ENCODE data around the gene SIN3B.

DNA sequence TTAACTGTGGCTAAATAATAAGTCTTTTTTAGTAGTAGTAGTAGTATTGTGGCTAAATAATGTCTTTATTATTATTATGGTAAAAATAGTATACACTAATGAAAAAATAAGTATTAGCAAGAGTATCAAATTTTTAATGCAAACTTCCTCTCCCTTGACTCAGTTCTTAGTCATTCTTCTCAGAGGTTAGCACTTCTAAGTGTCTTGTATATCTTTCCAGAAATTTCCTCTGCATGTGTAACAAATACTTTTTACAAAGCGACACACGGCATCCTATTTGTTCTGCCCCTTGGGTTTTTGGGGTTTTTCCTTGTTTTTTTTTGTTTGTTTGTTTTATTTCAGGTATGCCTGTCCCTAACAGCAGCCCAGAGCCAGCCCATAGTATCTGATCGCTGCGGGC, 20.9 kb downstream of the SIN3B start:
- TF ChIP-seq, protein P1, sequence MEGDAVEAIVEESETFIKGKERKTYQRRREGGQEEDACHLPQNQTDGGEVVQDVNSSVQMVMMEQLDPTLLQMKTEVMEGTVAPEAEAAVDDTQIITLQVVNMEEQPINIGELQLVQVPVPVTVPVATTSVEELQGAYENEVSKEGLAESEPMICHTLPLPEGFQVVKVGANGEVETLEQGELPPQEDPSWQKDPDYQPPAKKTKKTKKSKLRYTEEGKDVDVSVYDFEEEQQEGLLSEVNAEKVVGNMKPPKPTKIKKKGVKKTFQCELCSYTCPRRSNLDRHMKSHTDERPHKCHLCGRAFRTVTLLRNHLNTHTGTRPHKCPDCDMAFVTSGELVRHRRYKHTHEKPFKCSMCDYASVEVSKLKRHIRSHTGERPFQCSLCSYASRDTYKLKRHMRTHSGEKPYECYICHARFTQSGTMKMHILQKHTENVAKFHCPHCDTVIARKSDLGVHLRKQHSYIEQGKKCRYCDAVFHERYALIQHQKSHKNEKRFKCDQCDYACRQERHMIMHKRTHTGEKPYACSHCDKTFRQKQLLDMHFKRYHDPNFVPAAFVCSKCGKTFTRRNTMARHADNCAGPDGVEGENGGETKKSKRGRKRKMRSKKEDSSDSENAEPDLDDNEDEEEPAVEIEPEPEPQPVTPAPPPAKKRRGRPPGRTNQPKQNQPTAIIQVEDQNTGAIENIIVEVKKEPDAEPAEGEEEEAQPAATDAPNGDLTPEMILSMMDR (IDR thresholded peaks at IDR 0.05), result no peak
- TF ChIP-seq EZH2 (IDR thresholded peaks at IDR 0.05; ENCODE audit: borderline replicate concordance, insufficient read depth, low read depth, low read length, poor library complexity, severe bottlenecking), result no peak

All from B cell (primary cell).